NCI-H82 treated with DMSO at 0.1 percent for 48 hours (cell line): ENCODE measurements around the gene GSTM2.

ENCODE experiments used
- DNase-seq: peaks from one replicate; lab custom pipeline; 2025; ENCODE audit not compliant: unreplicated experiment; lab: John Stamatoyannopoulos, UW

Gene GSTM2

DNA sequence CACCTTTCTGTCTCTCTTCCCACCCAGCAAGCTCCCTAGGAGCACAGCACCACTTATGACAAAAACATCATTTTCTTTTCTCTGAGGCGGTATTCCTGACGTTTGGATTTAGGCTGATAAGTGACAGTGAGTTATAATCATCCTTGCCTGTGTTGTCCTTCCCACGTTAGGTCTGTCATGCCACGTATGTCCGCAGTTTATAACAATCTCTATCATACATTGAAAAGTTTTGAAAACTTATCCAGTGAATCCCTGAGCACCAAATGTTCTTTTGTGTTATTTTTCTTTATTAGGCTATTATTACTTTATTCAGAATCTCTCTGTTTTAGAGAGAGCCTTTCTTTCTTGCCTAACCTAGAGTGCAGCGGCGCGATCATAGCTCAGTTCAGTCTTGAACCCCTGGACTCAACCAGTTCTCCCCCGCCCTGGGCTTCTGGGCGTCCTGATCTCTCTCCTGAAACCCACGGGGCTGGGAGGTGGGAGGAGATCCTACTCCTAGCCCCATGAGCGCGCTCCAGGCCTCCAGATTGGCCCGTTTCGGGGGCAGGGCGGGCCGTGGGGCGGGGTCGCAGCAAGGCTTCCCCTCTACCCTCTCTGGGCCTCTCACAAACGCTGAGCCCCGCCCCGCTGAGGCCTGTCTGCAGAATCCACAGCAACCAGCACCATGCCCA is at the start of gene GSTM2:
Gene GSTM2, plus strand, starts transcription at position 606 of the 671 bp plus-strand sequence. Its CDS starts 59 bp downstream, at position 665.
- peak; percentile 79 for DNase-seq

DNA sequence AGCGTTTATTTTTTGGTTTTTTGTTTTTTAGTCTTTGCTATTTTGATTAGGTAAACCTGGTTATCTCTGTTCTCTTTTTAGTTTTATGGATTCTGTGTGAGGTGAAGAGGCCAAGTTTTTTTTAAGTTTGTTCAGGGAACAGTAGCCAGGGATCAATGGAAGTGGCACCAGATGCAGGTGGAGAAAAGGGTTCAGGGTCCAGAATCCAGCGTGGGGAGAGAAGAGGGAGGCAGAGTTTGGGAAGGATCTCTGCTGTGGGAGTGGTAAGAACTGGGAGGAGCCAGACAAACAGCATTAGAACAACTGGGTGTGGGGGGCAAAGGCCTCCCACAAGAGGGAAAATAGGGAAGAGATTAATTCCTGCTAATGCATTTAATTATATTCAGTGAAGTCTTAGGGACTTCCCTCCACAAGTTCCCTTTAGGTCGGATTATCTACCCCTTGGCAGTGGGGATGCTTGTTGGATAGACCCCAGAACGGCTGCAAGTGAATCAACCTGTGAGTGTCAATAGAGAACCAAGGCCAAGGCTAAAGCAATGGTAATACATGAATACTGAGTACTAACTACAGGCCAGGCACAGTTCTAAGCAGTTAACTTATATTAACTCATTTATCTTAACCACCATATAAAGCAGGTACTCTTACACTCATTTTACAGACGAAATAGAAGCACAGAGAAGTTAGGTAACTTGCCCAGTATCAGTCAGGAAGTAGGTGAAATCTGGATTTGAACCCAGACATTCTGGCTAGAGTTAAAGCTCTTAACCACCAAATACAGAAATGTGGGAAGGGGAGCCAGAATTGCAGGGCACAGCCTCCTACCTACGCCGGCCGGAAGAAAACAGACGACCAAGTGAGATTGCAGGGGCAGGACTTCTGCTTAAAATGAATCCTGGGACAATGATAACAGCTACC is 48.9 kb upstream of the GSTM2 start:
- peak; percentile 86 for DNase-seq

DNA sequence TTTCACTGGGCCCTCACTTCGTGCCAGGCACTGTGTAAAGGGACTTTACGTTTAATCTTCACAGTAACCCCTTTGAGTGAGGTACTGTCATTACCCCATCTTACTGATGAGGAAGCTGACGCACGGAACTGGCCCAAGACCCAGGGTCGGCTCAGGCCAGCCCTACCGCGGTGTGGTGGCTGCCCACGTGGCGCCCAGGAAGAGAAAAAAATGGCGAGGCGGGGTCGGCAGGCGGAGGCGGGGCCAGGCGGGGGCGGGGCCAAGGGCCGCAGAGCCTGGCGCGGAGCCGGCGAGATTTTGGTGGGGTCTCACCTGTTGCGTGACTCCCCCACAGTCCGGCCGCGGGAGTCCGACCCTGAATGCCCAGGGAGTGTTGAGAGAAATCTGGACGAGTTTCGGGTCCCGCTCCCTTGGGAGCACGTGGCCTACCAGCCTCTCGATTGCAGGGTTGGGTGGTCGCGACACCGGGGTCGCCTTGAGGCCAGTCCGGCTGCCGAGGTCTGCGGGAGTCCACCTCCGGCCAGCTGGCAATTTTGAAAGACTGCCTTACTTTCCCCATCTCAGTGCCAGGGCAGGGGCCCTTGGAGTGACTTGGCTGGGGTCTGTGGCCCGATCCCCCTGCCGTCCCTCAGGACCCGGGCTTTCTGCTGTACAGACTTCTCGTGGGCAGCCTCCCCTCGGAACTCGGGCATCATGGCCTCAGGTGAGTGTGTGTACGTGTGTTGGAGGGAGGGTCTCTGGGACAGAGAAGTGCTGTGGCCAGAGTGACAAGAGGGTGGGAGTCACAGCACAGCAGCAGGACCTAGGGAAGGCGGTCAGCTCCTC is 48.1 kb upstream of the GSTM2 start, which contains the start of the genes AMPD2 and GNAT2:
Gene AMPD2, plus strand, starts transcription at position 262 of the 825 bp plus-strand sequence. CDS start 1,339 bp downstream, outside the sequence.
Gene GNAT2, minus strand, starts transcription at position 41 of the 825 bp plus-strand sequence. CDS start 6,746 bp downstream, outside the sequence.
- DNase-seq: peak; percentile 46

DNA sequence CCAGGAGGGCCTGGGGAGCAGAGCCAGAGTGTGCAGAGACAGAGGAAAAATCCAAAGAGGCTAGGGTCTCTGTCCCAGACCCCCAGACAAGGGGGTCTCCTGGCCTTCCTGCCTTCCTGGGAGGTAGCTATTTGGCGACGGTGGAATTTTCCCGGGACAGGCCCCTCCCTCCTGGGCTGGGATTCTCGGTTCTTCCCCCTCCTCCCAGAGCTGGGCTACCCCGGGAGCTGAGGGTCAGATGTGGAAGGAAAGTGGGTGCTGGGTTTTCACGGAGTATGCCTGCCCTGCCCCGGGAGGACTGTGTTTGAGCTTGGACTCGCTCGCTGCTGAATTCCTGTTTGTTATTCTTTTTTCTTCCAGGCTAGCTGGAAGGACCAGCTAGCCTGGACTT is 47.5 kb upstream of the GSTM2 start:
- DNase-seq: no peak

DNA sequence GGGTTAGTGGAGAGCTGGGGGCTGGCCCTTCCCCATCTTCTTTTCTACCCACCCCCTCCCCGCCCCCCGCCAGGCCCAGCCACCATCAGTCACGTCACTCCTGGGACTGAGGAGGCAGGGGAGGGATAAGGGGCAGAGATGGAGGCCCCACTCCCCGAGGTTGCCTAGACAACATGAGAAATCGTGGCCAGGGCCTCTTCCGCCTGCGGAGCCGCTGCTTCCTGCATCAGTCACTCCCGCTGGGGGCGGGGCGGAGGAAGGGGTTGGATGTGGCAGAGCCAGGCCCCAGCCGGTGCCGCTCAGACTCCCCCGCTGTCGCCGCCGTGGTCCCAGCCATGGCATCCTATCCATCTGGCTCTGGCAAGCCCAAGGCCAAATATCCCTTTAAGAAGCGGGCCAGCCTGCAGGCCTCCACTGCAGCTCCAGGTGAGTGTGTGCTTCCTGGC is 47.0 kb upstream of the GSTM2 start:
- peak; percentile 68 for DNase-seq

DNA sequence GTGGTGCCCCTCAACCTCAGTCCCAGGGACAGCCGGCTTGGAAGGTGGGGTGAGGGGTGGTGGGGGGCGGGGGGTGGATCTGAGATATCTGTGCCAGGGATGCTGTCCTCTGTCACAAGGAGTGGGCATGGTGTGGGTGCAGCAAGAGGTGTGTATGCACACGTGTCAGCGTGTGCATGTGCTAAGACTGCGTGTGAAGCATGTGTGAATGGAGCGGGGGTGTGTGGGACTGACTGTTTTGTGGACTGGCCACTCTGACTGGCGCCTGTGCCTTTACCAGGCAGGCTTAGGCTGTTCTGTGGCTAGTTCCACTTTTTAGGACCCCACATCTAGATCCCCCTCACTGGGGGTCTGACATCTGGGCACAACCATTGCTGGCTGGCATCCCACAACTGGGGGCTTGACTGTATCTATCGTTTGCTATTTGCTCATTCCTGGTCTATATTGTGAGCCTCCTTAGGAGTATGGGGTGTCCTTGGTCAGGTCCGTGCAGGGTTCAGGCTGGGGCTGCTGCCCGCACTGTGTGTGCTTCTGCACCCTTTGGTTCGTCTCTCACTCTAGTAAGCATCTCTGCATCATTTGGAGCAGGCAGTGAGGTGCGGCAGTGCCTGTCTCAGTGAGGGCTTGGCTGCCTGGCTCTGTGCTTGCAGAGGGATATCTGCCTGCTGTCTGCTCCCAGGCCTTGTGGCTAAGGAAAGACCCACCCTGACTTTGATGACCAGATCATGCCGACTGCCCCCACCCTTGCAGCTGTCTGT is 46.3 kb upstream of the GSTM2 start:
- no peak for DNase-seq

DNA sequence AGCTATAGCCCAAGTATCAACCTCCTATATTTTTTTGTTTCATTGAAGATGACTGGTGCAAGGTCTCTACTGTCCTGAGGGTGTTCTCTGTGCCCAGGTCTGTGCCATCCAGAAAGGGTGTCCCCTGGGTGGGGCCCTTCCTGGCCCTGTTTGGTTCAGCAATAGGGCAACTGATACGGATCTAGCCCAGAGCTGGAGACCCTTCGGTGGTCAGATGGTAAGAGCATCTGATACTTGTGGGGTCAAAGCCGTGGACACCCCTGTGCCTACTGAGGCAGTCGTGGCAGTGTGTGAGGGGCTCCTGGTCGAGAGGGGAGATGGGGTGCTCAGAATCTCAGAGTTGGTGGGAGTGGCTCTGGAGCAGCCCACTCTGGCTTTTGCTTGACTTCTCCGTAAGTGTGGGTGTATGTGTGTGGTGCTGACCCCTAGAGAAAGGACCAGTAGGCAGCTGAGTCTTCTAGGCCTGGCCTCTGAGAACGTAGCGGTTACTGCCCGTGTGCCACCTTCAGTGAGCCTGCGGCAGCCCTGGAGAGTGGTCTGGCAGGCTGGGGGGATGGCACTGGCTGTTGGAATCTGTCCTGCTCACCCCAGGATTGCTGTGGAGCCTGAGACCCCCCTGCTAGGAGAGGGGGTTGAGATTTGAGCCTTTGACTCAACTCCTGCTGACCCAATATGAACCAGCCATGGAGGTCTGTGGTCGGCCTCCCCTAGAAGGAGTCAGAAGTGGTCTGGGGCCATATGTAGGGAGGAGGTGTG is 45.5 kb upstream of the GSTM2 start:
- no peak for DNase-seq

DNA sequence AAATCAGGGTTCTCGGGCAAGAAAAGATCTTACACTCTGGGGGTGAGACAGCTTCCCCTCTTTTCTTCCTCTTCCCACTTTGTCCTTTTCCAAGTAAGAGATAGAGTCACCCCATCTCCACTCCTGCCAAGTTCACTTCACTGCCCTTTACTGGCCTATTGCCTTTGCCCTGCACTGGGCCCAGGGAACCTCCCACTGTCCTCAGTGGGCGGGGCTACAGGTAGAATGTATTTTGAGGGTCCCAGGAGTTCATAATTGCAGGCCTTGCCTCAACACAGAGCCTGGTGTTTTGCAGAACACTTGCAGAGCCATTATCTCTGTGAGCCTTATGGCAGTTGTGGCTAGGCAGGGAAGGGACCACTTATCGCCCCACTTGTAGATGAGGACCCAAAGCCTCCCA is 45.0 kb upstream of the GSTM2 start:
- DNase-seq: no peak

DNA sequence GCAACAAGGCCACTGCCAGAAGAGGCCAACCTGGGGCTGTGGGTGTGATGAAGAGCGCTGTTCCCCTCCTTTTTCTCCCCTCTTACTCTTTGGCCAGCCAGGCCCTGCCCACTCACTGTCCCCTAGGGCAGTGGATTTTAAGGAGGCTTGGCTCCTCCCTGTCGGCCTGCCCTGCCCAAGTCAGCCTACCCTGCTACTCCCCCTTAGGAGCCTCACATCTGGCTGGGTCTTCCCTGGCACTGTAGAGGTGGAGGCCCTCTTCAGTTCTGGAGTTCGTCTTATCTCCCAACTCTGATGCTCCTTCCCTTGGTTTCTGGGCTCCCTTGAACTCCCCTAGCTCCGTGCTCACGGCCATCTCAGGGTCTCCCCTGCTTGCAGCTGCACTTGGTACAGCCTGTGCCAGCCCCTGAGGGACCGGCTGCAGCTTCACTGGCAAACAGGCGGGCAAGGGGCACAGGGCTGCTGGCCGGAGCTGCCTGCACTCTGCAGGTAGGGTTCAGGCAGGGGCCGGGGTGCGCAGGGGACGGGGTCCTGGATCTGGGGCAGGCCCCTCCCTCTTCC is 44.2 kb upstream of the GSTM2 start:
- no peak for DNase-seq

DNA sequence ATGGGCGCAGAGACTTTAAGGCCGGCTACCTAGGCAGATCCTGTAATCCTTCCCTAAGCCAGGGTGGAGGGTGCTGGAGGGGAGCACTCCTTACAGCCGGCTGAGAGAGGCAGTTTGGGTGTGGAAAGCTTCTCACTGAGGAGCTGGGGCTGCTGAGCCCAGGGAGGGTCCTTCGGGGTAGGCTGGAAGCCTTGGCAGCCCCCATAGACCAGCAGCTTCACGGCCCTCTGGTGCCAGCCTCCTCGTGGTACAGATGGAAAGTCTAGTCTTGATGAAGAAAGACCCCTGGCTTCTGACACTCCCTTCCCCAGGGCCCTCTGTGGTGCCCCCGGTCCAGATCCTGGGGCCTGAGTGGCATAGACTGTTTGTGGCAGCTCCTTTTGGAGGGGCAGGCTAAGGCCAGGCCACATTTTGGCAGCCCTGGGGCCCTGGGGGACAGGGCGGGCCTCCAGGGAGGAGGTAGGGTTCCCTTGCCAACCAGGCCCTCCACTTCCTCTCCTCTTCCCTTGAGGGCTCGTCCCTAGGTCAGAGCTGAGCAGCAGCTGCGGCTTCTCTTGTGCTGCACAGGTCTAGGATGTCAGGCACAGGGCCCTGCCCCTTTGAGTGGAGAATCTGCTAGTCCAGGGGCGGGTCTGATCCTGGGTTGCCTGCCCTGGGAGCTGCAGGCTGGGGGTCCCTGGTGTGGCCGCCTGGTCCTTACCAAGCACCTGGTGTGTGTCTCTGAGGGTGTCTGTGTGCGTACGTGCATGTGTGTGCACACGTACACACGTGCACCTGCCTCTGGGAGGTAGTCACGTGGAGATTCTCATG is 43.5 kb upstream of the GSTM2 start:
- no peak for DNase-seq

DNA sequence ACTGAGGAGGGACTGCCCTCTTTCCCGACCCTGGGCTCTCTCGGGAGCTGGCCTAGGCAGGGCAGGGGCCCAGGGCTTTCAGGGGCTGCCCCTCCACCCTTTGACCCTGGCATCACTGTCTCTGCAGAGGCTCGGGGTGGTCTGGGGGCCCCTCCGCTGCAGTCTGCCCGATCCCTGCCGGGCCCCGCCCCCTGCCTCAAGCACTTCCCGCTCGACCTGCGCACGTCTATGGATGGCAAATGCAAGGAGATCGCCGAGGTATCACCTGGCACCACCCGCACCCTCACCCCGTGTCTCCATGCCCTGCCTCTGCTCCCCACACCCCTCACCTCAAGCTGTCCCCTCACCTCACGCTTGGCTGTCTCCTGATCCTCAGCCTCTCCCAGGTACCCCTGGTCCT is 42.7 kb upstream of the GSTM2 start:
- DNase-seq: no peak

DNA sequence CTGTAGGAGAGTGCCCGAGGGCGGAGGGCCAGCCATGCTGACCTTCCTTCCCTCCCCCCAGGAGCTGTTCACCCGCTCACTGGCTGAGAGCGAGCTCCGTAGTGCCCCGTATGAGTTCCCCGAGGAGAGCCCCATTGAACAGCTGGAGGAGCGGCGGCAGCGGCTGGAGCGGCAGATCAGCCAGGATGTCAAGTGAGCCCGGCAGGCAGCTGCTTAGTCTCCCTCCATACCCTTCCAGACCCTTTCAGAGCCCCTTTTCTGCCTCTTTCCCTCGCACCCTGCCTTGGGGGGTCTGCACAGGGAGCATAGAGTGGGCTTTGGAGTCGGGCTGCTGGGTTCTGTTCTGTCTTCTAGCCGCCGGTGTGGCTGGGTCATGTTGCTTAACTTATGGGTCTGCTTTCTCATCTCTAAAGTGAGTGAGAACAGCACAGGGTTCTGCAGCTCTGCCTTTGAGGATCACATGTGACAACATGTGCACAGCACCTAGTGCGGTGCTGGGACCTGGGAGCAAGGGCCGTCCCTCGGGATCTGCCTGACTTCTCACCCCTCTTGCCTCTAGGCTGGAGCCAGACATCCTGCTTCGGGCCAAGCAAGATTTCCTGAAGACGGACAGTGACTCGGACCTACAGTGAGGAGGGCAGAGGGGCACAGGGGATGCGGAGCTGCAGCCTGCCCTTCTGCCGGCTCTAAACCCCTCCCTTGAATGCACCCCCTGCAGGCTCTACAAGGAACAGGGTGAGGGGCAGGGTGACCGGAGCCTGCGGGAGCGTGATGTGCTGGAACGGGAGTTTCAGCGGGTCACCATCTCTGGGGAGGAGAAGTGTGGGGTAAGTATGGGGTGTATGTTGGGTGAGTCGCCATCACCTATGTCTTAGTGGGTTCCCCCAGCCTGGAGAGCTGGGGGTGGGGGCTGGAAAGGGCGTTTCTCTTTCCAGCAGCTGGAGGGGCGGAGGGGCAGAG is 42.0 kb upstream of the GSTM2 start:
- no peak for DNase-seq

DNA sequence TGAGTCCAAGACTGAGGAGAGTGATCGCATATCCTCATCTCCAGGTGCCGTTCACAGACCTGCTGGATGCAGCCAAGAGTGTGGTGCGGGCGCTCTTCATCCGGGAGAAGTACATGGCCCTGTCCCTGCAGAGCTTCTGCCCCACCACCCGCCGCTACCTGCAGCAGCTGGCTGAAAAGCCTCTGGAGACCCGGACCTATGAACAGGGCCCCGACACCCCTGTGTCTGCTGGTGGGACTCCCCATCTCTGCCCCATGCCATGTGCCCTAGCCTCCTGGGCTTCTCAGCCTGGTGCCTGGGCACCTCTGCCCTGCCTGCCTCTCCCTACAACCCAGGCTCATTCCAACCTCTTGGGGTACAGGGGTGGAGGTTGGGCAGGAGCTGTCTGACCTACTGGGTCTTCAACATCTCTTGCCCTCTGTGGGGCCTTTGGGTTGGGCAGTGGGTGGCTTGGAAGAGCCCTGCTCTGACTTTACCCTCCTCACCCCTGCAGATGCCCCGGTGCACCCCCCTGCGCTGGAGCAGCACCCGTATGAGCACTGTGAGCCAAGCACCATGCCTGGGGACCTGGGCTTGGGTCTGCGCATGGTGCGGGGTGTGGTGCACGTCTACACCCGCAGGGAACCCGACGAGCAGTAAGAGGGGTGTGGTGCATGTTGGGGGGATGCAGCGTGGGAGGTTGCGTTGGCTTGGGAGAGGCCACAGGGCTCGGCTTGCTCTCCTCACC is 41.0 kb upstream of the GSTM2 start:
- no peak for DNase-seq

DNA sequence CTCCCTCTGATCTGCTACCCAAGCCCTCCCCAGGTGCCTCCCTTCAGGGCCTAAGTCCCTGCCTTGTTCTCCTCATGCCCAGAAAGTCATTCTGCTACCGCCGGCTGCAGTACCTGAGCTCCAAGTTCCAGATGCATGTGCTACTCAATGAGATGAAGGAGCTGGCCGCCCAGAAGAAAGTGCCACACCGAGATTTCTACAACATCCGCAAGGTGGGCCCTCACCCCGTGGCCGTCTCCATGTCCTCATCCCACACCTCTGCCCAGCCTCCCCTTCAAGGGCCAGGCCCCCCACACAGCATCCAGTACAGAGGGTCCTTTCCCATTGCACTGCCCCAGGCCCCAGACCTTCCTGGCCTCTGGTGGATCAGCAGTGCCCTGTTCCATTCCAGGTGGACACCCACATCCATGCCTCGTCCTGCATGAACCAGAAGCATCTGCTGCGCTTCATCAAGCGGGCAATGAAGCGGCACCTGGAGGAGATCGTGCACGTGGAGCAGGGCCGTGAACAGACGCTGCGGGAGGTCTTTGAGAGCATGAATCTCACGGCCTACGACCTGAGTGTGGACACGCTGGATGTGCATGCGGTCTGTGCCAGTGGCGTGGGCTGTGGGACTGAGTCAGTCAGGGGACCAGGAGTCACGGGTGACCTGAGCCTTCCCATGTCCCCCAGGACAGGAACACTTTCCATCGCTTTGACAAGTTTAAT is 40.0 kb upstream of the GSTM2 start:
- no peak for DNase-seq

DNA sequence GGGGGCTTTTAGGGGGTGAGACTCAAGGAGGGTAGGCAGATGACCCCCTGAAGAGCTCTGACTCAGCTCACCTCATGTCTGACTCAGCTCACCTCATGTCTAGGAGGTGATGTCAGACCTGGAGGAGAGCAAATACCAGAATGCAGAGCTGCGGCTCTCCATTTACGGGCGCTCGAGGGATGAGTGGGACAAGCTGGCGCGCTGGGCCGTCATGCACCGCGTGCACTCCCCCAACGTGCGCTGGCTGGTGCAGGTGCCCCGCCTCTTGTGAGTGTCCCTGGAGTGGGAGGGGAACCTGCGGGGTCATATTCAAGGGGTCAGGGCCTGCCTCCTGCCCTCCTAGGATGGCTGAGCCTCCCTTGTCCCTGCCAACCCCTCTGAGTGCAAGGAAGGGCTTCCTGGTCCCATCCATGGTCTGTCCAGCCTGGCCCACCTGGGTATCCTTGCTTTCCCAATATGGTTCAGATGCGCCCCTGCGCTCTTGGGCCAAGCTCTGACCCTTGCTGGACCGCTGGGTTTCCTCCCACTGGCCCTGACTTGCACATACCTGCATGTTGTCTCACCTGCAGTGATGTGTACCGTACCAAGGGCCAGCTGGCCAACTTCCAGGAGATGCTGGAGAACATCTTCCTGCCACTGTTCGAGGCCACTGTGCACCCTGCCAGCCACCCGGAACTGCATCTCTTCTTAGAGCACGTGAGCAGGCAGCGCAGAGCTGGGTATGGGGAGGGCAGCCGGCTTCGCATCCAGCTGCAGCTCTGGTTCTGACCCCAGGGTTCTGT is 39.1 kb upstream of the GSTM2 start:
- DNase-seq: no peak
